GM18517 (cell line): ENCODE data around the gene NFYB.
"Not testable (repeated sequence)": the region's sequence is repeated elsewhere in the genome, so short reads cannot be mapped to it uniquely, and the experiment has no call there.

Experiments
- ATAC-seq: cut with Tn5 transposase; IDR thresholded peaks from one replicate; pipeline ENCODE4 v1.9.1; 2021; ENCODE audit warnings: mild to moderate bottlenecking, moderate library complexity; ENCODE audit not compliant: unreplicated experiment

Gene NFYB

GRCh38 chr12:104137902-104138796 lies at the start of gene NFYB:
TSS of gene NFYB (minus strand) at chr12:104138210. CDS start at chr12:104135453, 2,757 bp downstream.
- ATAC-seq = peak; percentile 94

- ATAC-seq = no peak
Observed at GRCh38 chr12:104187446-104188155, 49.6 kb upstream of the NFYB start.

DNA sequence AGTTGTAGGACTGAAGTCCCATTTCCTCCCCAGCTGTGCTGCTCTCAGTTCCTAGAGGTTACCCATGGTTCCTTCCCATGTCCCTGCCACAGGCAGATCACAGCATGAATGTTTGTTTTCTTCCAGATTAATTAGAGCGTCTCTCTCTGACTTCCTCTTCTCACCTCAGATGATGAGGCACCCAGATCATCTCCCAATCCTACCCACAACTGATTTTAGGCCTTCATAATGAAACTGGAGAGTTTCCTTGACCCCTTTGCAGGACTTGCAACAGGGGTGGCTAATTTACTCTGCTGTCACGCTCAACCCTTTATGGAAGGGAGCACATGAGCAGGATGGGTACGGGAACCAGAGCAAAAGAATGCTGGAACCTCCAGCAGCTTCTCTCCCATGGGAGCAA lies 45.4 kb upstream of the NFYB start:
- ATAC-seq = no peak

- ATAC-seq = no peak
Observed at GRCh38 chr12:104182621-104183378, 44.8 kb upstream of the NFYB start.

- no peak for ATAC-seq
Observed at GRCh38 chr12:104182144-104182543, 44.1 kb upstream of the NFYB start.

- ATAC-seq = no peak
Observed at GRCh38 chr12:104181313-104181712, 43.3 kb upstream of the NFYB start.

DNA sequence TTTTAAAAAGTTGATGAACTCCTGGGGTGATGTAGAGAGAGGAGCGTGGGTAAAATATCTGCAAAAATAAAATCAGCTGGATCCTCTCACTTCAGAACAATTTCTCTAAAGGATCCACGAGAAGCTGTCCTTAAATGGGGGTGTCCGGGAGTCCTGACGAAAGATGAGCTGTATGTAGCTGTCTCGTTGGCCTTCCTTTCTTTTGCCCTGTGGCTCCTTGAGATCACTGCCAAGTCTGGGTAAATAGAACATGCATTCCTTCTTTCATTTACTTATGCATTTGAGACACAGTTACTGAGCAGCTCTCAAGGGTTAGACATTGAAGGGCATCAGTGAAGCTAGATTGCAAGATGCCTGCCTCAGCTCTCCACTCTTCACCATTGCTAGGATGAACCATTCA lies 42.4 kb upstream of the NFYB start:
- ATAC-seq = no peak

GRCh38 chr12:104177663-104178501 lies 39.9 kb upstream of the NFYB start:
- no peak for ATAC-seq

DNA sequence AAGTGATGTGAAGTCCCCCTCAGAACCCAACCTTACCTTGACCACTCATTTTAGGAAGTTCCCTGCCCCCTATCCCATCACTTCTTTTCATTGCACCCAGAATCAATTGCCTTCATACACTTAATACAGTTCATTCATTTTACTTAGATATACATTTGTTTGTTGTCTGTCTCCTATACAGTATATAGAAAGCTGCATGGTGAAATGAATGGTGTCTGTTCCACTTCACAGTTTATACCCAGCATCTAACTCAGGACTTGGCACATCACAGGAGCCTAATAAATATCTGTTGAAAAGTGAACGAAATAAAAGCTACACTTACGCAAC lies 39.3 kb upstream of the NFYB start:
- ATAC-seq = no peak

DNA sequence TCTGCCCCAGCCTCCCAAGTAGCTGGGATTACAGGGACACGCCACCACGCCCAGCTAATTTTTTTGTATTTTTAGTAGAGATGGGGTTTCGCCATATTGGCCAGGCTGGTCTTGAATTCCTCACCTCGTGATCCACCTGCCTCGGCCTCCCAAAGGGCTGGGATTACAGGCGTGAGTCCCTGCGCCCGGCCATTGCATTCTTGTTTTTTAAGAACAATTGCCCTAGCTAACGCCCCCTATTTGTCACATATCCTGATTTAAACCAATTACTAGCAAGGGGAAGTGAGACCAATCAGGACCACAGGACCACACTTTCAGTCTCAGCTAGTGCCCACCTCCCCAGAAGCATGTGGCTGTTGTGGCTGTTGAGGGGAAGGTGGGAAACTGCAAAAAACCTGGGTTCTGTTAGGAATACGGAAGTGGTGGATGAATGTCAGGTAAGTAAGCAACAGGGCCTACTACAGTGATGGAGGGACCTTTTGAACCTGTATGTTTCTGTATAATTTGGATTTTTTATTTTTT lies 37.8 kb upstream of the NFYB start:
- ATAC-seq = no peak

- ATAC-seq = not testable (repeated sequence)
Observed at GRCh38 chr12:104173804-104174203, 35.8 kb upstream of the NFYB start.

DNA sequence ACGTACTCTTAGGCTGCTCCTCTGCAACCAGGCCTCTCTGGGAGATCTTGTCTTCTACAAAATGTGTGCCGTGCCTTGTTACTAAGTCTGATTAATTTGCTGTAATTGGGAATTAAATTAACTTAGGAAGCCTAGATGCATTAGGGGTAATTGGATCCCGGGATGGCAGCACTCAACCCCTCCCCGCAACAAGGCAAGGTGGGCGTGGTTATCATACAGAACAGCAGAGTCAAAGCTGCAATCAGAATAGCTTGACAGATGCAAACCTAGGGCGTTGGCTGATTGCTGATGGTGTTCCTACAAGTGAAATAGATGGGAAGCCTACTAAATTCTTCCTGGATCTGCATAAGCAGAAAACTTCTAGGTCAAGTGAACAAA lies 34.5 kb upstream of the NFYB start:
- no peak for ATAC-seq

DNA sequence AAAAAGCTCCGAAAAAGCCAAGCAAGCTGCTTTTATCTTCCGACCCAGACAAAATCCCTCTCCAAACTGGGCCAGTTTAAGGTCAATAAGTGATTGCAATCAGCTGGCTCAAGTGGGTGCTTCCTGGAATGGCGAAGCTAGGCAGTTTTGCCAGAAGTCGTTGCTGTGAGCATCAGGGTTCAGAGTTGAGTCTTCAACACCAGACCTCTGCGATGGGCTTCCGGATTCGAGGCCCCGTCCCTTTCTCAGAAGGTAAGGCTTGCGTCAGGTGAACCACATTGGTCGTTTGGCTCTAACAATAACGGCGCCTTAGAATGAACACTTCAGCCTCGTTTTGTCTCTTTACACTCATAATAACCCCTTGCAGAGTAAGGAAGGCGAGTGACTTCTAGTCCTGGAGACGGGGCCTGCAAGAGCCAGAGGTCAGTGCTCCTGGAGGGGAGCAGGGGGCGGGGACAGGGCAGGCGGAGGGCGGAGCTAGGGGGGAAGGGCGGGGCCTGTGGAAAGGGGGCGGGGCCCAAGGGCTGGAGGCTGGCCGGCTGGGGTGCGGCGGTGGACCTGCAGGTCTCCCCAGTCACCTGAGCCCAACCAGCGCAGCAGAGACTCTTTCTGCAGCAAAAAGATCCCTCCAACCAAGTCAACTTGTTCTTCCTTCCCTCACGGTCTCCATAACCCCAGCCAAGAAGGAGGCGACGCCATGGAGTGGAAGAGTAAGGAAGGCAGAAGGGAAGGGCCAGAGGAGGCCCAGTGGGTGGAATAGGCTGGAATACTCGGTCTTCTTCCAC lies 34.0 kb upstream of the NFYB start:
- no peak for ATAC-seq

GRCh38 chr12:104168596-104168995 lies 30.6 kb upstream of the NFYB start:
- no peak for ATAC-seq

GRCh38 chr12:104167519-104168458 lies 29.8 kb upstream of the NFYB start:
- no peak for ATAC-seq

GRCh38 chr12:104166465-104166864 lies 28.5 kb upstream of the NFYB start:
- no peak for ATAC-seq

GRCh38 chr12:104165801-104166200 lies 27.8 kb upstream of the NFYB start:
- ATAC-seq = no peak

GRCh38 chr12:104164634-104165033 lies 26.6 kb upstream of the NFYB start:
- no peak for ATAC-seq

DNA sequence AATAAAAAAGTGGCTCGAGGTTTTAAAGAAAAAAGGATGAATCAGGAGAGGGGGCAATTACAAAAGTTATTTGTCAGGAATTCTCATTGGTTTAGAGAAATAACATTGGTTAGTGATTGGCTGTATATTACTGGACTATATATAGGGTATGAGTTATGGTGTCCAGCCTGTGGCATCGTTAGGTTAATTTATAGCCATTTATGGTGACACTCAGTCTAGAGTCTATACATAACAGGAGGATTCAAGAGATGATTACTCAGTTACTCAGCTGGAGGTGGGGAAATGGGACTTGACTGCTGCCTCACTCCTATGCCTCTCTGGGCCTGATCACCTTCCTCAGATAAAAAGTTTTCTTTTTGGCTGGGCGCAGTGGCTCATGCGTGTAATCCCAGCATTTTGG lies 25.6 kb upstream of the NFYB start:
- no peak for ATAC-seq
